Activated CD8-positive, alpha-beta memory T cell treated with anti-CD3 and anti-CD28 coated beads for 48 hours (primary cell): ENCODE results near the gene PLEKHG3.

Source experiments
- DNase-seq, 3 experiments: peaks; one replicate each; pipeline ENCODE4 v3.0.0-alpha.2; 2020; ENCODE audit warnings: low read depth in 2 of 3, low spot score in 2 of 3

Gene PLEKHG3

DNA sequence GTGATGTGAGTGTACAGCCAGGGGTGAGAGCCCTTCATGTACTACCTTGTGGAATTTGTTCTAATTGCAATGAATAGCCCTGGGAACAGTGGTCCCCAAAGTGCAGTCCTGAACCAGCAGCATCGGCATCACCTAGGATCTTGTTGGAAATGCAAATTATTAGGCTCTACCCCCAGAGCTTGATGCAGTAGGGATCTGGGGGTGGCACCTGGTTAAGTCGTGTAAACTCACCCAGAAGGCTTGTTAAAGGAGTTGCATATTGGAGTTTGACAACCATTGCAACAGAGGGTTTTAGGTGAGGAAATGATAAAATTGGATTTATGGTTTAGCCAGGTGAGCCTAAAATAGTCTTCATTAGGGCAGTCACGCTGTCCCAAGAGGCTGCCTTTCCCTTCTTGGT is 73.2 kb downstream of the PLEKHG3 start:
- DNase-seq: no peak

DNA sequence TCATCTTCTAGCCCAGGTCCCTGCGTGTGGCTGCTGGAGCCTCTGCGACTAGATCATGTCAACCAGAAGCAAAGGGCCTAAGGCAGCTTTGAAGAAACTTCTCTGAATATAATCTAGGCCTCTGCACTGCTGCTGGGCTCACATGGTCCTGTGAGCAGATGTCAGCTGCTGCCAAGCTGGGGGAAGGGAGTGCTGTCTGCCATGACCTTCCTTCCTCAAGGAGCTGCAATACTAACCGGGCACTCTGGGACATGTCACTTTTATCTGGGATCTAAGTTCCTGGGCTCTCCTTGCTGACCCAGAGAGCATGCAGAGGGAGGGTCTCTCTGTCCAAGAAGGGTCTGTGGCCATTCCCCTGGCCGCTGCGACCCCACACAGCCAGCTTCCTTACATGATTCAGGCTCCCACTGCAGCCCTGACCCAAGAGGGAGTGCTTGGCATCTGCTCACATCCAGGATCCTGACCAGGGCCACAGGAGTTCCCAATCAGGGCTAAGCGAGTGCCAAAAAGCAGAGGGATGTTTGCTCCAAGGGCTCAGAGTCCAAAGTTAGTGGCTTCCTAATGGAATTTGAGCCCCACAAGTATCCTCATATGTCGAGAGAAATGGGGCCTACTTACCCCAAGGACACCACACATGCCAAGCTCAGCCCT is 74.0 kb downstream of the PLEKHG3 start:
- DNase-seq: no peak

DNA sequence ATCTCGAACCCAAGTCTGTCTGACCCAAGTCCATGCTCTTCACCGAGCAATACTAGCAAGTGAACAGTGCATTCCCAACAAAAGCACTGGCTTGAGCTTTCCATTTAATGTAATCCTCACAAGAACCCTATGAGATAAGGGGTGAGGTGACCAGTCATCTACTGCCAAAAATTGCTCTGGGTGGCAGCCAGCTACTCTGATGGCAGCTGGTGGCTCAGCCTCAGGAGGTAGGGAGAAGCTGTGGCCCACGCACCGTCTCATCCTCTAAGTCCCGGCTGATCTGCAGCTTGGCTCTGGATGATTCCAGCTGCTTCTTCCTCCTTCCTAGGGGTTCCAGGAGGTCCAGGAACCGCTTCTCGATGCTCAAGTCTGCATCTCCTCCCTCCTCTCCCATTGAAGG is 75.2 kb downstream of the PLEKHG3 start:
- DNase-seq: no peak

DNA sequence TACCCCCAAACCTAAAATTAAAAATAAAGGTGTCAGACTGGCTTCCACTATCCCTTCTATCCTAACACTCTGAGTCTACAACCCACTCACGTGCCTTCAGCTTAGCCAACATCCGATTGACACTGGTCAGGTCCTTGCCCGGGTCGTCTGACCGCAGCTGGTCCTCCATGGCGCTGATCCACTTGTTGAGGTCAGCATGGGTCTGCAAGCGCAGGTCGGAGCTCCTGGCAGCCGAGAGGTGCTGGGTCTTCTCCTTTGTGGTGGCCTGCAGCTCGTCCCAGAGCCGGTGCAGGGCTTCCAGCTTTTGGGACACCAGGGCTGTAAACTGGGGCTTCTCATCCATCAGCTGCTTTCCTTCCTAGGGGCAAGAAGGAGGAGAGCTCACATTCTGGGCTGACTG is 78.0 kb downstream of the PLEKHG3 start:
- no peak for DNase-seq

DNA sequence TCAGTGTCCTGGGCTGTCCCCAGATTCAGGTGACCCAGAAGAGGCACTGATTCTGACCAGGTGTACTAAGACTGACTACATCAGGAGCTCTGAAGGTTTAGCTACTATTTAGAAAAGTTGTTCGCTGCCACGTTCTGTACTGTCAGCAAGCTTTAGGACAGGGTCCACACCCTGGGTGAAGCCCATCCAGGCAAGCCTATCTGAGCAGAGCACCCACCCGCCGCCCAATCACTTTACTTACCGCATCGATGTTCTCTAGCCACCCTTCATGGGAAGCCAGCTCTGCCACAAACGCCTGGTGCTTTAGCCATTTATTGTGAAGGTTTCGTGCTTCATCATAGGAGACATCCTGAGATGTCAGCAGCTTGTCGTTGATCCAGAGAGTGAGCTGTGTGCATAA is 79.8 kb downstream of the PLEKHG3 start:
- DNase-seq: no peak

DNA sequence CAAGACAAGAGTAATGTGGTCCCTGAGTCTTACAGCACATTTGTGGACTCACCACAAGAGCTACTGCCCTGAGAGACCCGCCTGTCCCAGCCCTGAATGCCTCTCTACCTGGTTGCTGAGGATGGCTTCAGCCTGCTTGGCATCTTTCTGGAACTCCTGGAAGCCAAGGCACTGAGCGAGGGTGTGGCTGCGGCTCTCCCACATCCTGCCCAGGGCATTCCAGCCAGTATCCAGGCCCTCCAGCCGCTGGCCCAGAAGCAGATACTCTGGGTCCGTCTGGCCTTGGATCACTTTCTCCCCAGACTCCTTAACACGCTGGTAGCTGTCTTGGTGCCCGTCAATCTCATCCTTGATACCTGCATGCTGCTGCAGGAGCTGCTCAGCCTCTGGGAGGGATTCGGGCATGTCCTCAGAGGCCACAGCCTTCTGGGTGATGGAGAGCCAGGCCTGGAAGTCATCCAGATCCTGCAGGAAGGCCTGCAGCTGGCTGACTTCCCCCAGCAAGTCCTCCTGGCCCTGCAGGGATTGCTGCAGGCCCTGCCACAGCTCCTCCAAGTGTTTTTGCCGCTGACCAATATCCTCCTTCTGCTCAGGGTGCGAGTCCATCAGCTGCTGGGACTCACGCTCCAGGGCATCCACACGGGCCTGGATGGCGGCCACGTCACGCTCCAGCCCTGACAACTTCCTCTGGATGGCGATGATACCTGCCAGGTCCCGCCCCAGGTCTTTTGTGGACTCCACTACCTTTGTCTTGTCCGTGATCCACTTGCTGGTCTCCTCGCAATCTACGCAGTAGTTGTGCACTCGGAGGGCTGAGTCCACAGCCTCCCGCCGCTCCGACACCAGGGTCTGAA is 82.3 kb downstream of the PLEKHG3 start:
- DNase-seq: no peak

DNA sequence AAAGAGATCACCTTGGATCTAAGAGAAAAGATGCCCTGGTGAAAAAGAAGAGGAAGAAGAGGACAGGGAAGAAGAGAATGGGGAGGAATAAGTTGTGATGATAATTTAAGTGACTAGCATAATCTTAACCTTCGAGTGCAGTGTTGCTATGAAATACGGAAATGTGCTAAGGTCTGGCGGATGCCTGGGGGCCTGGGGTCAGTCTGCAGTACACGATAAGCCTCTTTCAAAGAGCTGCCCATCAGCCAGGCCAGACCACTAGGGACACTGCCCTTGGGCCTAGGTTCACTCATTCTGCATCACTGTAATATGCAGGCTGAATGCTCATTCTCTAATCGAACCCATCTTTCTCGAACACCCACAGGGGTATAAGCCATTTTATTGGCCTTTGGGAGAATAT is 83.4 kb downstream of the PLEKHG3 start:
- no peak for DNase-seq

DNA sequence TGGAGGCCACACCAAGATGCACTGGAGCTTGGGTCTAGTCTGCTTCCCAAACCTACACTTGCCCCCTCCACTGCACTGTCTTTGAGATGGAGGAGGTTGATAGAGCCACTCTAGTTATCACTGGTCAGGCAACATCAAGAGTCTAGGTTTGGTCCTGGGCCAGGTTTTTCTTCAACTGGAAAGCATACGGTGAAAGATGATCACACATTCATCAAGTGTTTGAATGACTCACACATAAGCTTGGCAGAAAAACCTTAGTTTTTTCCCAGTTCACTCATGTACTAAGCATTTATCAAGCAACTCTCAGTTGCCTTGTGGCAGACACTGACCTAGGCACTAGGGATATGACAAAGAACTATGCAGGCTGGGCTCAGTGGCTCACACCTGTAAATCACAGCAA is 84.5 kb downstream of the PLEKHG3 start:
- DNase-seq: no peak

DNA sequence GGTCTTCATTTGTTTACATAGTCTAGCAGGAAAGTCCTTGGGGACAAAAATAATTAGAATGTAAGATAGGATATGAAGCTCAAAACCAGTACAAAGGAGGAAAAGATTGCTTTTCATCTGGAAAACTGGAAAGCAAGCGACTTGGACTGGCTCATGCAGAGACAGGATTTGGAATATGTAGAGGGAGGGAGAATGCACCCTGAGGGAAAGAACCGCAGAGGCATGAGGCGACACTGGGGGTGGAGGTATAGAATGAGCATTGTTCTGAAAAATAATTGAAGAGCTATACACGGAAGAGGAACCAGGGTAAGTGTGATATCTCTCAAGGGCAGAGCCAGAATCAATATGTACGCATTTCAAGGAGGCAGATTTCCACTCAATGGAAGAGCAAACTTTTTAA is 85.5 kb downstream of the PLEKHG3 start:
- no peak for DNase-seq

DNA sequence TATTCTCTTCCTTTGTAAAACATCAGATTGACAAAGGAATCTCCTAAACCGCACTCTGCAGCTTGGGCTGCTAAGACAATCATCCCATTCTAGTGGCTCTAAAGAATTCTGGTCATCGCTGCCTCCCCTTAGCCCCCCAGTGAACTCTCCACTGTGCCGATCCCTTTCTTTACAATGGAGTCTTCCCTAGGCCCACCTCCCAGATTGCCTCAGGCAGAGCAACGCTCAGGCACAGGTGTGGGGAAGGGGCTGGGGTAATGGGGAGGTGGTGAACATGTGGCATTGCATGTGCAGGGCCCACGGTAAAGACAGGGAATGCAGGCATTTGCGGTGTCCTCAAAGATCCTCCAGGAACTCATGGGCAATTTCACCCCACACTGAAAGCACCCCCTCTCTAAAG is 86.3 kb downstream of the PLEKHG3 start:
- no peak for DNase-seq

DNA sequence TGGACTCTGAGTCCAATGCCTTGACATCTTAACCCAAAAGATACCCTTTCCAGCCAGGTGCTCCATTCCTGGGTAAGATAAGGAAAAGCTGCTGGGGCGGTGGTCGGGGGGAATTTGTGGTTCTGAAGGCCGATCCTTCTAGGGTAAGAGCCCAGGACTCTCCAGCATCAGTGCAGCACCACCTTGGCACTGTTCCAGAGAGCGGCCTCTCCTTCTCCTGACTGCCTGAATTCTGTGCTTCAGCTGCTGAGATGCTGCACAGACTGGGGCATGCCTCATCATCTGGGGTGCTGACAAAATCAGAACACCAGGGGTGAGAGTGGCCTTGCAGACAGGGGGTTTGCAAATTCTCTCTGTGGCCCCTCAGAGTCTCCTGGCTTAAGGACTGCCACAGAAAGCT is 88.0 kb downstream of the PLEKHG3 start:
- DNase-seq: no peak

DNA sequence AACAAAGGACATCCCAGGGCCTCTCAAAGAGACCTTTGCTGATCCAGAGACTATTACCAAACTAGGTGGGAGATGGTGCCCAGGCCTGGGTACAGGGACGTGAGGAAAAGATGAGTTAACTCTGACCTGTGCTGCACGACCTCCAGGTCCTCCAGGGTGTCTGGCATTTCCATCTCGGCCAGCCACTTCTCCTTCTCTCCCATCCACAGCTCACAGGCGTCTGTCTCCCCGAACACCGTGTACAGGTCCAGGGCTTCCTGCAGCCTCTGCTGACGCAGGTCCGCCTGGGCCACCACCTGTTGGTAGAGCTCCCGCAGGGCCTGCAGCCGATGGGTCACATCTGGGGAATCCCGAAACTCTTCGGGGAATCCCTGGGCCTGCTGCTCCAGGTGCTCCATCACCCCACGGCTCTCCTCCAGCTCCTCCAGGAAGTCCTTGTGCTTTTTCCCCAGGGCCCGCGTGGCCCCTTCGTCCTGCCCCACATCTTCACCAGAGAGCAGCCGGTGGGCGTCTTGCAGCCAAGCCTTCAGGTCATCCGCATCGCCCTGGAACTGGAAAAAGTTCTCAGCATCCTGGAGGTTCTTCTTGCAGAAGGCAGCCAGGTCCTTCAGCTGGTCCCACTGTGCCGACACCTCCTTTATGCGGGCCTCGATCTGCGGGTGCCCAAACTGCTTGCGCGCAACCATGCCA is 88.8 kb downstream of the PLEKHG3 start:
- DNase-seq: no peak

DNA sequence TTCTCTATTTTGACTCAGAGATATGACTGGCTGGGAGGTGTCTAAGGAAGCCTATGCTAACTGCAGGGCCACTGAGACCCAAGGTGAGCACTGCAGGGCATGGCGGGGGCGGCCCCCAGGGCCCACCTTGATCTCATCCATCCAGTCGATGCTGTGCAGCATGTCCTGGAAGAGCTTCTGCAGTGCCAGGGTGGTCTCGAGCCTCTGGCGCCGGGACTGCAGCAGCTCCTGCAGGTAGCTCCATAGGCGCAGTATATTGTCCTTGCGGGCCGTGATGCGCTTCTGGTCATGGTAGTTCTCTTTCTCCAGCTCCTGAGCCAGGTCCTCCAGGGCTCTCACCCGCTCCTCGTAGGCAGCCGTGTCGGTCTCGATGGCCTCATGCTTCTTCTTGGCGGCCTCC is 91.0 kb downstream of the PLEKHG3 start:
- DNase-seq: no peak

DNA sequence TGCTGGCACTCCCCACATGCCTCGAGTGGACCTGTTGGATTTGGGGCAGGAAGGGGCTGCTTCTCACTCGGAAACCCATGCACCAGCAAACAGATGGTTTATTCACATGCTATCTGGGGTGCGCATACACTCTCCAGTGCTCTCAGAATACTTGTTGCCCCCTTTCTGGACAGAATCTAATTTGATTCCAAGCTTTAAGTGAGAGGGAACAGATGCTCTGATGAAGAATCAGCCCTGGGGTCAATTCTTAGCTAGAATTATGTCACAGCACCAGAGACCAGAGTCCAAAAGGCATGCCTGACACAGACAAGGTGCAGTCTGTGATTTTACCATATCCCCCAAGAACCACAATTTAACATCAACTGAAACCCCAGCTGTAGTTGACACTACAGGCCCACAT is 91.7 kb downstream of the PLEKHG3 start:
- DNase-seq: no peak

DNA sequence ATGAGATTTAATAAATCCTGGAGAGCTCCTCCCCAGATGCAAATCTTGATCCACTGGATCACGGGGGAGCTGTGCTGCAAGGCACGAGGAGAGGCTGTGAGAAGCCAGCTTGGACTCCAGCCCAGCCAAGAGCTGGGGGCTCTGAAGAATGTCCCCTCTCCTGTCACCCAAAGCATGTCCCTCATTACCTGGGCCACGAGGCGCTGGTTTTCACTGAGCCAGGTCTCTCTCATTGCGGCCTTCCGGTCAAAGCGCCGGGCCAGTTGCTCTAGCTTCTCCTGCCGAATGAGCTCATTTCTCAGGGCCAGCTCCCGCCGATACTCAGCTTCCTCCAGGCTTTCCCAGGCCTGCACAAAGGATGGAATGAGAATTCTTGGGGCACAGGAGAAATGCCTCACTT is 92.1 kb downstream of the PLEKHG3 start:
- DNase-seq: no peak

DNA sequence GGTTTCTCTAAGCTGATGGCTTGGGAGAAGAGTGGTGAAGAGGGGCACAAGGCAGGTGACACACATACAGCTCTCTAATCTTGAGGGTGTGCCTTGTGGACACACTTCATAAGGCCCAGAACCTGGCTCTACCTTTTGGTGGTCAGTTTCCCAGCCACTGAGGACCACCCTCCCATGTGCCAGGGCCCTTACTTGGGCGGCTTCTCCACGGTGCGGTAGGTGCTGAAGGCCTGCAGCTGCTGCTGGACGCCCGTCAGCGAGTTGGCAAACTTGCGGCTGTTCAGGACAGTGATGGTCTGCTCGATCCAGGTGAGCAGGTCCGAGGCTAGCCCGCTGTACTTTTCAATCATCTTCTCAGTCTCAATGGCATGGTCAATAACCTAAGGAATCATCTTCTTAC is 95.3 kb downstream of the PLEKHG3 start:
- no peak for DNase-seq
